NCI-H2196 treated with DMSO at 0.1 percent for 48 hours (cell line): Measurements from ENCODE around the gene SIRT2.

Source experiments
- DNase-seq: peaks from one replicate; lab custom pipeline; 2025; ENCODE audit not compliant: unreplicated experiment; lab: John Stamatoyannopoulos, UW

SIRT2 gene

GRCh38 chr19:38920602-38921419 lies 21.4 kb upstream of the SIRT2 start:
- no peak for DNase-seq

DNA sequence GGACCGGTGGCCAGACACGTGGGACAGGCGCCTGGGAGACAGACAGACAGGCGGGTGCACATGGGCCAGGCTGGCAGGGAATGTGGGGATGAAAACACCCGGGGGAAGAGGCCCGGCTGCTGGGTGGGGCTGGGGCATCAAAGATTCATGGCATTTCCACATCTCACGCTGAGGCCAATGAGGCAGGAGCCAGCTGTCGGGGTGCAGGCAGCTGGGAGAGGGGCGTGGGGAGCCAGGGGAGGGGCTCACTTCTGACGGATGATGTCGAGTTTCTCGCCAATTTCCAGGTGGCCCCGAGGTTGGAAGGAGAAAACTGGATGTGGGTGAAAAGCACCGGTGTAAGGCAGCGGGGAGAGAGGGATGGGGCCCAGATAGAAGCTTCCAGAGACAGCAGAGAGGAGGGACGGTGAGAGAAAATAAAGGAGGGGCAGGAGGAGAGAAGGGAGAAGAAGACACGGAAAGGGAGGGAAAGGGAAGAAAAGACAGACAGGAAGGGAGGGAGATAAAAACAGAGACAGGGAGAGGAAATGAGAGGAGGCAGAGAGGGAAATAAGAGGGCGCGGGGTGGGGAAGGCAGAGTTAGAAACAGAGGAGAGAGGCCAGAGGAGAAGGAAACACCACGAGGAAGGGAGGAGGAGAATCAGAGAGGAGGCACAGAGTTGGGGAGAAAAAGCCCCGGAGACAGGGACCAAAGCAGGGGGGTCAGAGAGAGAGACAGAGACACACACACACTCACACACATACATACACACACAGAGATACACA lies 20.6 kb upstream of the SIRT2 start:
- DNase-seq, result no peak

DNA sequence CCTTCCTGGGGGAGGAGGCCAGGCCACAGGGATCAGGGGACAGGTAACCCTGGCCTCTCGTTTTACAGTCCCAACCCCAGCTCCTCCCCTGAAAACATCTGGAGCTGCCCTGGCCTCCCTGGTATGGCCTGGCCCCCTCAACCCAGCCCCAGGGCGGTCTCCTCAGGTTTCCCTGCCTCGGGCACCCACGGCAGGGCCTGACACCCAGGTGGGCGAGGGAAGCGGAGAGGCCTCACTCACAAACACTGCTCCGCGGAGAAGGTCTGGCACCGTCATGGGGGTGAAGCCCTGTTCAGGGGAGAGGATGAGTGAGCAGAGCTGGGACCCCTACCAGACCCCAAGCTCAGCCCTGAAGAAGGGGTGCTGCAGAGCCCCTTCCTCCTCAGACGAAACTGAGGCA lies 19.1 kb upstream of the SIRT2 start:
- no peak for DNase-seq

DNA sequence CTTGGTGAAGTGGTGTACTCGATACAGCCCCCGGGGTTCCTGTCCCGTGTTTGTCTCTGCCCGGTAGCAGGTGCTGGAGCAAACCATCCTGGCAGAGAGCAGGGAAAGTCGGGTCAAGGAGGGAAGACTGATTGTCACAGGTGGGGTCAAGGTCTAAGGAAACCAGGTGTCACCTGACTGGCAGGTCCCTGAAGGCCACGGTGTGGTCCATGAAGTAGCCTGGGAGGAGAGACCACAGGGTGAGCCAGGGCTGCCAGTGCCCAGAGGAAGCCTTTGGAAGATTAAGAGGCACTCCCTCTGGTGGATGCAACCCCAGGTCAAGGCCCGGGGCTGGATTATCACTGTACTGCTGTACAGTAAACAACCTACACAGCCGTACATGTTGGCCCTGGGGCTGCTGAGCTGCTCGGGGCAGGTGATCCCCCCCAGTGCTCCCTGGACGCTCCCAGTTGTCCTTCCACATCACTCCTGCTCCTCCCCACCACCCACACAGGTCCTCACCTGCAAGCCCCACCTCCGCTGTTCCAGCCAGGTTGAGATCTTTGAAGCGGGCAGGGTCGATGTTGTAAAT lies 18.6 kb upstream of the SIRT2 start:
- peak; percentile 7 for DNase-seq

DNA sequence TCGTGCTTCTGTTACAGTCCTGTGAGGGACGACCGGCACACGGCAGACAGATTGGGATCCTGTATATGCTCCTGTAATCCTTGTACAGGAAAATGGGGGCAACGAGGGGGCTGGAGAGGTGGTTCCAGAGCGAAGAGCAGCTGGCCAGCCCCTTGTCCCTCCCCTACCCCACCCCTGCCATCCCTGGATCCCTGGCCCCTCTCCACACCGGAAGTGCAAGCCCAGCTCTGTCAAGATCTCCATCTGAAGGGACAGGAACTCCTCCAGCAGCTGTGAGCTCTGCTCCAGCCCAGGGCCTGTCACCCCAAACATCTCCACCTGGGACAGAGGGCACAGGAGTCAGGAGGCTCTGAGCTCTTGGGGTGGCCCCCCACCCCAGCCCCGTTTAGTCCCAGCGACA lies 18.1 kb upstream of the SIRT2 start:
- DNase-seq, result no peak

GRCh38 chr19:38915329-38916321 lies 16.2 kb upstream of the SIRT2 start:
- no peak for DNase-seq

GRCh38 chr19:38913958-38914357 lies 14.5 kb upstream of the SIRT2 start:
- no peak for DNase-seq

DNA sequence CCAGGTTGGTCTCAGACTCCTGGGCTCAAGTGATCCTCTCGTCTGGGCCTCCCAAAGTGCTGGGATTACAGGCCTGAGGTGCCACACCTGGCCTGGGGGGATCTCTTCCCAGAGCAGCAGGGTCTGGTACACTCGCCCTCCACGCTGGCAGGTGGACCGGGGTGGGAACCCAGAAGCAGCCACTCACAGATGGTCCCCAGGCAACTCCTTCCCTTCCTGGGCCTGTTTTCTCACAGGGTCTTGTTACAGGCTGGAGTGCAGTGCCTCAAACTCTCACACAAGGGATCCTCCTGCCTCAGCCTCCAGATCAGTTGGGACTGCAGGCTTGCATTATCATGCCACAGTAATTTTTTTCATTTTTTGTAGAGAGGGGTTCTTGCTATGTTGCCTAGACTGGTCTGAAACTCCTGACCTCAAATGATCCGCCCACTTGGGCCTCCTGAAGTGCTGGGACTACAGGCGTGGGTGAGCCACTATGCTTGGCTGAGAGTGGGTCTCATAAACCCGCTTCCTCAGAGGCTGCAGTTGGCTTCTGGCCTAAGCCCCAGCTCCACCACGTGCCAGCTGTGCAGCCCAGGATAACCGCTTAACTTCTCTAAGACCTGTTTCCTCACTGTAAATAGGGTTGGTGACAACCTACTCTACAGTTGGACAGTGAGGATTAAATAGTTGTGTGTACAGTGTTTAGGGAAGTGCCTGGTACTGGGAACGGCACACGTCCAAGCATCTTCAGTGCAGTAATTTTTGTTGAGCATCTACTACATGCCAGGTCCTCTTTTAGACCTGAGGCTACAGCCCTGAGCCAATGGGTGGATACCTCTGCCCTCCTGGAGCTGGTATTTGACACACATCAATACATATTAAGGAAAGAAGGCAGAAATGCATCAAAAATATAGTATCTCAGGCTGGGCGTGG lies 13.4 kb upstream of the SIRT2 start:
- no peak for DNase-seq

GRCh38 chr19:38911388-38912001 lies 12.1 kb upstream of the SIRT2 start:
- DNase-seq, result no peak

GRCh38 chr19:38910488-38910887 lies 11.1 kb upstream of the SIRT2 start:
- DNase-seq, result no peak

DNA sequence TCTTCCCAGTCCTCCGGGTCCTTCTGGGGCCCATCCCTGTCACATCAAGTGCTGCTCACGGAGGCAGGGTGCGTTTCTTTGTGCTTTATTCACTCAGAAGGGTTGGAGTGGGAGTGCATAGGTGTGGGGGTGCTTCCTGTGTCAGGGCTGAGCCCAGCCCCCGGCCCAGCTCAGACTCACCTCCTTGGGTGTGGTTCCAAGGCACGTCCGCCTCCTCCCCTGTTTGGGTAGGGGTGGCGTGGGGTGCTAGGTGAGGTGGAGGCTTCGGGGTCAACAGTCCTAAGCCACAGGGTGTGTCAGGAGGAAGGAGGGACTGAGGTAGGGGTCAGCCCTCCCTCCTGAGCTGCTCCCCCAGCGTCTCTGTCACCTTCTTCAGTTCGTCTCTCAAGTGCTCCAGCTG lies 9.5 kb upstream of the SIRT2 start:
- no peak for DNase-seq

GRCh38 chr19:38907670-38908069 lies 8.3 kb upstream of the SIRT2 start:
- no peak for DNase-seq

GRCh38 chr19:38907227-38907626 lies 7.8 kb upstream of the SIRT2 start:
- no peak for DNase-seq

DNA sequence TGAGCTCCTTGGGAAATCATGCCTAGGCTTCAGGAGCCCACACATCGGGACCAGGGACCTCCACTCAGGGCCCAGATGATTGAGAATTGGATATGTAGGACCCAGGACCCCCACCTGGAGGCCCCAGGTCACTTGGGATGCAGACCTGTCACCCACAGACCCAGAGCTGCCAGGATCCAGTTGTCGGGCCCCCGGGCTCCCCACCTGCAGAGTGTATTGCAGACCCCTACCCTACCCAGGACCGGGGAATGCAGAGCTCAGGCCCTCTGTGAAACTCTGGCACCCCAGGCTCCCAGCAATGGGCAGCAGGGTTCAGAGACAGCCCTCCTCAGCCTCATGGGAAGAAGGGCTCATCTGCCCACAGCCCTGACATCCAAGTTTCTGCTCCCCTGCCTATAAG lies 6.2 kb upstream of the SIRT2 start:
- DNase-seq, result no peak

- no peak for DNase-seq
Measured at GRCh38 chr19:38904581-38905539, 5.4 kb upstream of the SIRT2 start.

- DNase-seq, result no peak
Measured at GRCh38 chr19:38901683-38902082, 2.3 kb upstream of the SIRT2 start.

GRCh38 chr19:38900743-38901190 lies 1.3 kb upstream of the SIRT2 start:
- no peak for DNase-seq

- no peak for DNase-seq
Measured at GRCh38 chr19:38900202-38900629, 798 bp upstream of the SIRT2 start.
